H1 (cell line): ENCODE measurements around the gene TMEM198. TPM values are rescaled to one million over a fixed set of nuclear protein-coding genes. Genes with fewer than 3 reads are reported as not detected.

Source experiments
- ASH2L ChIP-seq: fragments of 200-600, 300-600 bp; sonication (generic); IDR thresholded peaks from one replicate; pipeline ENCODE4 v1.7.1; 2017; ENCODE audit warnings: low read length
- CEBPB ChIP-seq: IDR thresholded peaks from 2 replicates; pipeline ENCODE4 v1.6.1; 2012; ENCODE audit warnings: low read depth, low read length
- CHD1 ChIP-seq: IDR thresholded peaks from 2 replicates; pipeline ENCODE4 v1.6.1; 2012; ENCODE audit warnings: low read depth, low read length, improper control_type of control experiment
- CHD2 ChIP-seq: IDR thresholded peaks from 2 replicates; pipeline ENCODE4 v1.6.1; 2012; ENCODE audit warnings: low read length, improper control_type of control experiment
- EZH2 ChIP-seq: fragments of 200-600 bp; sonication (generic); IDR thresholded peaks from 2 replicates; pipeline ENCODE4 v1.7.1; 2012; ENCODE audit warnings: low read depth, mild to moderate bottlenecking, moderate library complexity, low read length, inconsistent platforms; ENCODE audit not compliant: severe bottlenecking
- GTF2F1 ChIP-seq: IDR thresholded peaks from 2 replicates; pipeline ENCODE4 v1.6.1; 2012; ENCODE audit warnings: low read depth, low read length, improper control_type of control experiment, borderline replicate concordance
- NANOG ChIP-seq: IDR thresholded peaks from 2 replicates; pipeline ENCODE4 v1.6.1; 2011; ENCODE audit warnings: low read length, low read depth, mild to moderate bottlenecking, inconsistent platforms; ENCODE audit not compliant: insufficient read depth, poor library complexity, severe bottlenecking
- SAP30 ChIP-seq: fragments of 300-600 bp; sonication (generic); IDR thresholded peaks from 2 replicates; pipeline ENCODE4 v1.7.1; 2012; ENCODE audit warnings: low read length, moderate library complexity, mild to moderate bottlenecking, inconsistent platforms; ENCODE audit not compliant: insufficient read depth, insufficient replicate concordance
- SIRT6 ChIP-seq: IDR thresholded peaks from one replicate; pipeline ENCODE4 v1.7.1; 2012; ENCODE audit warnings: low read length, inconsistent platforms
- TCF12 ChIP-seq: IDR thresholded peaks from 2 replicates; pipeline ENCODE4 v1.6.1; 2011; ENCODE audit warnings: low read depth, mild to moderate bottlenecking, low read length
- polyA plus RNA-seq, 7 experiments: library from polyadenylated mRNA; depleted of rRNA in 3 of 7; stranded (reverse) in 5 of 7; unstranded in 2 of 7; fragments of >200 nt in 5 of 7; fragments of 200-250 nt in 2 of 7; gene quantifications; 1 replicate in 5 of 7; 2 replicates in 1 of 7; 4 replicates in 1 of 7; pipeline versions ENCODE4 v1.2.1 to v1.2.3, GENCODE V29; 2011 to 2013; ENCODE audit warnings: missing spikeins in 2 of 7, mixed read lengths in 2 of 7
- total RNA-seq: library from RNA; stranded (reverse); fragmentation: NEBNext Ultra II Directional; extraction: Animal tissue kit (Norgen Biotek cat#: 25700); gene quantifications from 2 replicates; pipeline ENCODE4 v1.2.1, GENCODE V29; 2021
- TF ChIP-seq, protein P1 (sequence below): fragments of 300-600 bp; sonication (generic); IDR thresholded peaks from 2 replicates; pipeline ENCODE4 v1.7.1; 2012; ENCODE audit warnings: low read length, moderate library complexity, mild to moderate bottlenecking, inconsistent platforms; ENCODE audit not compliant: insufficient replicate concordance

TMEM198 gene
- total and polyA plus RNA-seq, 2 of the 8 experiments (the other 6 are each of a cell fraction or from before 2014, with no cell fraction given), result 10.2 to 10.4 TPM

DNA sequence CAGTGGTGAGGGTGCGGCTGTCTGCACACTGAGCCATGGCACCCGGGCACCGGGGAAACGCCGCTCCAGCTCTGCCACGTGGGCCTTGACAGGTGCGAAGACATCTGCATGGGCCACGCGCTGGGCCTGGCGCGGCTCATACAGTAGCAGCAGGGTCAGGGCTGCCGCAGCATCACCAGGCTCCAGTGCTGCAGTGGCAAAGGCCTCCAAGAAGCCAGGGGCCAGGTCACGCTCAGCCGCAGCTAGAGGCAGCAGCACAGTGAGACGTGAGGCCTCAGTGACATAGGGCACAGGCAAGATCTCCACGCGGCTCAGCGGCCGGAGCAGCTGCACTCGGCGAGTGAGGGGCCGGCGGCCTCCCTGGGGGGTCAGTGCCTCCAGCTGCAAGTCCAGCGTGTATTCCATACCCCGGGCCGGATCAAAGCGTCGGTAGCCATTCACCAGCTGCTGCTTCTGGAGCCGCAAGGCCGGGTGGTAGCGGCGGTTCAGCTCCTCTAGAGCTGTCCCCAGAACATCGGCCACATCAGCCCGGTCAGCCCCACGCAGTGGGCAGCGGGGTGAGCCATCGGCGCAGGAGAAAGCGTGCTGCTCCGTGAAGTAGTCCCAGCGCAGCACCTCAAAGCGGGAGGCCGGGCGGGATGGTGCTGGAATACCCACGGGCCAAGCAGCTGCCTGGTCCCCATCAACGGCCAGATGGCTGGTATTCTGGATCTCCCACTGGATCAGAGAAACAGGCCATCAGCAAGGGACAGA is 3.7 kb upstream of the TMEM198 start (continued):
- TF ChIP-seq, protein P1, sequence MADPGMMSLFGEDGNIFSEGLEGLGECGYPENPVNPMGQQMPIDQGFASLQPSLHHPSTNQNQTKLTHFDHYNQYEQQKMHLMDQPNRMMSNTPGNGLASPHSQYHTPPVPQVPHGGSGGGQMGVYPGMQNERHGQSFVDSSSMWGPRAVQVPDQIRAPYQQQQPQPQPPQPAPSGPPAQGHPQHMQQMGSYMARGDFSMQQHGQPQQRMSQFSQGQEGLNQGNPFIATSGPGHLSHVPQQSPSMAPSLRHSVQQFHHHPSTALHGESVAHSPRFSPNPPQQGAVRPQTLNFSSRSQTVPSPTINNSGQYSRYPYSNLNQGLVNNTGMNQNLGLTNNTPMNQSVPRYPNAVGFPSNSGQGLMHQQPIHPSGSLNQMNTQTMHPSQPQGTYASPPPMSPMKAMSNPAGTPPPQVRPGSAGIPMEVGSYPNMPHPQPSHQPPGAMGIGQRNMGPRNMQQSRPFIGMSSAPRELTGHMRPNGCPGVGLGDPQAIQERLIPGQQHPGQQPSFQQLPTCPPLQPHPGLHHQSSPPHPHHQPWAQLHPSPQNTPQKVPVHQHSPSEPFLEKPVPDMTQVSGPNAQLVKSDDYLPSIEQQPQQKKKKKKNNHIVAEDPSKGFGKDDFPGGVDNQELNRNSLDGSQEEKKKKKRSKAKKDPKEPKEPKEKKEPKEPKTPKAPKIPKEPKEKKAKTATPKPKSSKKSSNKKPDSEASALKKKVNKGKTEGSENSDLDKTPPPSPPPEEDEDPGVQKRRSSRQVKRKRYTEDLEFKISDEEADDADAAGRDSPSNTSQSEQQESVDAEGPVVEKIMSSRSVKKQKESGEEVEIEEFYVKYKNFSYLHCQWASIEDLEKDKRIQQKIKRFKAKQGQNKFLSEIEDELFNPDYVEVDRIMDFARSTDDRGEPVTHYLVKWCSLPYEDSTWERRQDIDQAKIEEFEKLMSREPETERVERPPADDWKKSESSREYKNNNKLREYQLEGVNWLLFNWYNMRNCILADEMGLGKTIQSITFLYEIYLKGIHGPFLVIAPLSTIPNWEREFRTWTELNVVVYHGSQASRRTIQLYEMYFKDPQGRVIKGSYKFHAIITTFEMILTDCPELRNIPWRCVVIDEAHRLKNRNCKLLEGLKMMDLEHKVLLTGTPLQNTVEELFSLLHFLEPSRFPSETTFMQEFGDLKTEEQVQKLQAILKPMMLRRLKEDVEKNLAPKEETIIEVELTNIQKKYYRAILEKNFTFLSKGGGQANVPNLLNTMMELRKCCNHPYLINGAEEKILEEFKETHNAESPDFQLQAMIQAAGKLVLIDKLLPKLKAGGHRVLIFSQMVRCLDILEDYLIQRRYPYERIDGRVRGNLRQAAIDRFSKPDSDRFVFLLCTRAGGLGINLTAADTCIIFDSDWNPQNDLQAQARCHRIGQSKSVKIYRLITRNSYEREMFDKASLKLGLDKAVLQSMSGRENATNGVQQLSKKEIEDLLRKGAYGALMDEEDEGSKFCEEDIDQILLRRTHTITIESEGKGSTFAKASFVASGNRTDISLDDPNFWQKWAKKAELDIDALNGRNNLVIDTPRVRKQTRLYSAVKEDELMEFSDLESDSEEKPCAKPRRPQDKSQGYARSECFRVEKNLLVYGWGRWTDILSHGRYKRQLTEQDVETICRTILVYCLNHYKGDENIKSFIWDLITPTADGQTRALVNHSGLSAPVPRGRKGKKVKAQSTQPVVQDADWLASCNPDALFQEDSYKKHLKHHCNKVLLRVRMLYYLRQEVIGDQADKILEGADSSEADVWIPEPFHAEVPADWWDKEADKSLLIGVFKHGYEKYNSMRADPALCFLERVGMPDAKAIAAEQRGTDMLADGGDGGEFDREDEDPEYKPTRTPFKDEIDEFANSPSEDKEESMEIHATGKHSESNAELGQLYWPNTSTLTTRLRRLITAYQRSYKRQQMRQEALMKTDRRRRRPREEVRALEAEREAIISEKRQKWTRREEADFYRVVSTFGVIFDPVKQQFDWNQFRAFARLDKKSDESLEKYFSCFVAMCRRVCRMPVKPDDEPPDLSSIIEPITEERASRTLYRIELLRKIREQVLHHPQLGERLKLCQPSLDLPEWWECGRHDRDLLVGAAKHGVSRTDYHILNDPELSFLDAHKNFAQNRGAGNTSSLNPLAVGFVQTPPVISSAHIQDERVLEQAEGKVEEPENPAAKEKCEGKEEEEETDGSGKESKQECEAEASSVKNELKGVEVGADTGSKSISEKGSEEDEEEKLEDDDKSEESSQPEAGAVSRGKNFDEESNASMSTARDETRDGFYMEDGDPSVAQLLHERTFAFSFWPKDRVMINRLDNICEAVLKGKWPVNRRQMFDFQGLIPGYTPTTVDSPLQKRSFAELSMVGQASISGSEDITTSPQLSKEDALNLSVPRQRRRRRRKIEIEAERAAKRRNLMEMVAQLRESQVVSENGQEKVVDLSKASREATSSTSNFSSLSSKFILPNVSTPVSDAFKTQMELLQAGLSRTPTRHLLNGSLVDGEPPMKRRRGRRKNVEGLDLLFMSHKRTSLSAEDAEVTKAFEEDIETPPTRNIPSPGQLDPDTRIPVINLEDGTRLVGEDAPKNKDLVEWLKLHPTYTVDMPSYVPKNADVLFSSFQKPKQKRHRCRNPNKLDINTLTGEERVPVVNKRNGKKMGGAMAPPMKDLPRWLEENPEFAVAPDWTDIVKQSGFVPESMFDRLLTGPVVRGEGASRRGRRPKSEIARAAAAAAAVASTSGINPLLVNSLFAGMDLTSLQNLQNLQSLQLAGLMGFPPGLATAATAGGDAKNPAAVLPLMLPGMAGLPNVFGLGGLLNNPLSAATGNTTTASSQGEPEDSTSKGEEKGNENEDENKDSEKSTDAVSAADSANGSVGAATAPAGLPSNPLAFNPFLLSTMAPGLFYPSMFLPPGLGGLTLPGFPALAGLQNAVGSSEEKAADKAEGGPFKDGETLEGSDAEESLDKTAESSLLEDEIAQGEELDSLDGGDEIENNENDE, result no peak
- TF ChIP-seq NANOG, result no peak
- TF ChIP-seq TCF12, result no peak
- TF ChIP-seq CHD1, result no peak
- TF ChIP-seq EZH2, result no peak
- no peak for TF ChIP-seq CEBPB
- no peak for TF ChIP-seq GTF2F1
- no peak for TF ChIP-seq ASH2L
- no peak for TF ChIP-seq CHD2
- TF ChIP-seq SAP30, result no peak
- TF ChIP-seq SIRT6, result no peak
